Chondrocyte (in vitro differentiated cells): ENCODE measurements around the gene NBEAL1. TPM values are rescaled to one million over a fixed set of nuclear protein-coding genes. Genes with fewer than 3 reads are reported as not detected.
"Not testable (repeated sequence)": the region's sequence is repeated elsewhere in the genome, so short reads cannot be mapped to it uniquely, and the experiment has no call there.

Experiments
- DNase-seq: peaks from one replicate; pipeline ENCODE4 v3.0.0; 2021; ENCODE audit warnings: mixed read lengths, low spot score
- H3K27ac Mint-ChIP-seq: one replicate; pipeline ENCODE4 v1.8.0; 2021; ENCODE audit warnings: mild to moderate bottlenecking, moderate library complexity, mixed read lengths; ENCODE audit not compliant: unreplicated experiment
- H3K27me3 Mint-ChIP-seq: 2 replicates; pipeline ENCODE4 v1.8.0; 2021; ENCODE audit warnings: low read depth, mixed read lengths
- H3K36me3 Mint-ChIP-seq: 2 replicates; pipeline ENCODE4 v1.8.0; 2021; ENCODE audit warnings: low read depth, mixed read lengths
- H3K4me1 Mint-ChIP-seq: 2 replicates; pipeline ENCODE4 v1.8.0; 2021; ENCODE audit warnings: low read depth, mild to moderate bottlenecking, mixed read lengths
- H3K4me3 Mint-ChIP-seq: one replicate; pipeline ENCODE4 v1.8.0; 2021; ENCODE audit warnings: mild to moderate bottlenecking, moderate library complexity, mixed read lengths; ENCODE audit not compliant: unreplicated experiment
- H3K9me3 Mint-ChIP-seq: 2 replicates; pipeline ENCODE4 v1.8.0; 2021; ENCODE audit warnings: low read depth, mixed read lengths
- CTCF ChIP-seq: fragments of 200-600 bp; sonication (generic); IDR thresholded peaks from 2 replicates; pipeline ENCODE4 v1.5.0; 2021; ENCODE audit warnings: antibody characterized with exemption, mild to moderate bottlenecking, moderate library complexity
- total RNA-seq: library from RNA; stranded (reverse); gene quantifications from 3 replicates; pipeline ENCODE4 v1.2.1, GENCODE V29; 2021

The NBEAL1 gene
- total RNA-seq, 1 donor from 2014 or later = 38.7 TPM

- Mint-ChIP-seq H3K27me3 (no peaks in the 10 kb centered on the region), H3K4me1 (no peaks in the 10 kb centered on the region)
- peak; percentile 29 for TF ChIP-seq CTCF
Measured at GRCh38 chr2:203155406-203155805, 140.7 kb downstream of the NBEAL1 start.

GRCh38 chr2:203162722-203163121 is 148.0 kb downstream of the NBEAL1 start:
- not testable (repeated sequence) for H3K4me1 Mint-ChIP-seq, H3K9me3 Mint-ChIP-seq, H3K27ac Mint-ChIP-seq, DNase-seq, H3K27me3 Mint-ChIP-seq, H3K4me3 Mint-ChIP-seq
- peaks cover 29% of the 10 kb centered on the region for H3K36me3 Mint-ChIP-seq

More at GRCh38 chr2:203155406-203155805, 140.7 kb downstream of the NBEAL1 start:
- DNase-seq = no peak
- Mint-ChIP-seq H3K9me3 (no peaks in the 10 kb centered on the region), H3K4me3 (no peak overlapping the region), H3K36me3 (peaks cover 21% of the 10 kb centered on the region), H3K27ac (no peak overlapping the region)

- TF ChIP-seq CTCF = no peak
- no peak overlapping the region for H3K4me3 Mint-ChIP-seq
- peaks cover 28% of the 10 kb centered on the region for H3K36me3 Mint-ChIP-seq
- no peaks in the 10 kb centered on the region for H3K27me3 Mint-ChIP-seq
- DNase-seq = no peak
- H3K9me3 Mint-ChIP-seq = peaks cover 5% of the 10 kb centered on the region
- H3K4me1 Mint-ChIP-seq = no peaks in the 10 kb centered on the region
- no peak overlapping the region for H3K27ac Mint-ChIP-seq
Measured at GRCh38 chr2:203164311-203164935, 149.7 kb downstream of the NBEAL1 start.

- no peak for TF ChIP-seq CTCF
- Mint-ChIP-seq H3K36me3 (peaks cover 25% of the 10 kb centered on the region), H3K27ac (no peak overlapping the region), H3K4me3 (no peak overlapping the region), H3K27me3 (no peaks in the 10 kb centered on the region), H3K4me1 (no peaks in the 10 kb centered on the region), H3K9me3 (peaks cover 5% of the 10 kb centered on the region)
- DNase-seq = no peak
Measured at GRCh38 chr2:203167751-203168150, 153.1 kb downstream of the NBEAL1 start.

- Mint-ChIP-seq H3K27ac (no peak overlapping the region), H3K36me3 (peaks cover 21% of the 10 kb centered on the region), H3K4me1 (peaks cover 6% of the 10 kb centered on the region), H3K4me3 (no peak overlapping the region), H3K27me3 (no peaks in the 10 kb centered on the region), H3K9me3 (no peaks in the 10 kb centered on the region)
- no peak for TF ChIP-seq CTCF
- no peak for DNase-seq
Measured at GRCh38 chr2:203170502-203170901, 155.8 kb downstream of the NBEAL1 start.

- no peak for DNase-seq
- peaks cover 14% of the 10 kb centered on the region for H3K4me1 Mint-ChIP-seq
- H3K4me3 Mint-ChIP-seq = no peak overlapping the region
- peak overlapping the region; percentile 74 for H3K27ac Mint-ChIP-seq
- H3K27me3 Mint-ChIP-seq = no peaks in the 10 kb centered on the region
- H3K9me3 Mint-ChIP-seq = no peaks in the 10 kb centered on the region
- peaks cover 6% of the 10 kb centered on the region for H3K36me3 Mint-ChIP-seq
- no peak for TF ChIP-seq CTCF
Measured at GRCh38 chr2:203175371-203175770, 160.7 kb downstream of the NBEAL1 start.
